ENCODE results near the gene CYP26C1.

The CYP26C1 gene

DNA sequence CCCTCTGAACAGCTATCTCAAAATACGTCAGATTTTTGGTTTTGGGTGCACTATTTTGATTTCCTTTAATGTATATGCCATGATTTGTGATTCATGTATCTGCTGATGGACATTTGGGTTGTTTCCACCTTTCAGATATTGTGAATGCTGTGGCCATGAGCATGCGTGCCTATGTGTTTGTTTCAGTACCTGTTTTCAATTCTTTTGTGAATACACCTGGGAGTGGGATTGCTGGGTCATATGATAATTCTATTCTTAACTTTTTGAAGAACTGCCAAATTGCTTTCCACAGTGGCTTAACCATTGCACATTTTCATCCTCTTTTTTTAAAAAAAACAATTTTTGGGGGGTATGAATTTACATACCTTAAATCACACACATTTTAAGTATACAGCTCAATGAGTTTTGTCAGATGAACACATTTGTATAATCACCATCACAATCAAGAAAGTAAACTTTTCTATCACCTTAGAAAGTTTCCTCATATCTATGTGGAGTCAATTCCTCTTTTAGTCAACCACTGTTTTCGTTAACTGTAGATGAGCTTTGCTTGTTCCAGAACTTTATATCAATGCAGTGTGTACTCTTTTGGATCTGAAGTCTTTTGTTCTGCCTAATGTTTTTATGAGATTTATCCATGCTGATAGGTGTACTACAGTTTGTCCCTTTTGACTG lies 50.0 kb downstream of the CYP26C1 start:
- Histone ChIP-seq H3K4me1 (ENCODE audit: control insufficient read depth in 1 of 2, insufficient read depth in 1 of 2, low read depth in 1 of 2, low read length in 1 of 2) (no peaks in the 10 kb centered on the region), H3K9me3 (no peaks in the 10 kb centered on the region), H3K4me3 (ENCODE audit: low read depth in 1 of 2, low read length in 1 of 2) (no peak overlapping the region), H3K27ac (no peak overlapping the region), H3K27me3 (peaks cover 13% of the 10 kb centered on the region), H3K36me3 (no peaks in the 10 kb centered on the region)
- TF ChIP-seq, protein P1, sequence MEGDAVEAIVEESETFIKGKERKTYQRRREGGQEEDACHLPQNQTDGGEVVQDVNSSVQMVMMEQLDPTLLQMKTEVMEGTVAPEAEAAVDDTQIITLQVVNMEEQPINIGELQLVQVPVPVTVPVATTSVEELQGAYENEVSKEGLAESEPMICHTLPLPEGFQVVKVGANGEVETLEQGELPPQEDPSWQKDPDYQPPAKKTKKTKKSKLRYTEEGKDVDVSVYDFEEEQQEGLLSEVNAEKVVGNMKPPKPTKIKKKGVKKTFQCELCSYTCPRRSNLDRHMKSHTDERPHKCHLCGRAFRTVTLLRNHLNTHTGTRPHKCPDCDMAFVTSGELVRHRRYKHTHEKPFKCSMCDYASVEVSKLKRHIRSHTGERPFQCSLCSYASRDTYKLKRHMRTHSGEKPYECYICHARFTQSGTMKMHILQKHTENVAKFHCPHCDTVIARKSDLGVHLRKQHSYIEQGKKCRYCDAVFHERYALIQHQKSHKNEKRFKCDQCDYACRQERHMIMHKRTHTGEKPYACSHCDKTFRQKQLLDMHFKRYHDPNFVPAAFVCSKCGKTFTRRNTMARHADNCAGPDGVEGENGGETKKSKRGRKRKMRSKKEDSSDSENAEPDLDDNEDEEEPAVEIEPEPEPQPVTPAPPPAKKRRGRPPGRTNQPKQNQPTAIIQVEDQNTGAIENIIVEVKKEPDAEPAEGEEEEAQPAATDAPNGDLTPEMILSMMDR (IDR thresholded peaks at IDR 0.05), result no peak

GRCh38 chr10:93113042-93113441 lies 52.4 kb downstream of the CYP26C1 start:
- Histone ChIP-seq H3K36me3 (no peaks in the 10 kb centered on the region), H3K4me3 (ENCODE audit: low read depth in 1 of 2, low read length in 1 of 2) (no peak overlapping the region), H3K27me3 (peaks cover 13% of the 10 kb centered on the region), H3K9me3 (no peaks in the 10 kb centered on the region), H3K27ac (no peak overlapping the region), H3K4me1 (ENCODE audit: control insufficient read depth in 1 of 2, insufficient read depth in 1 of 2, low read depth in 1 of 2, low read length in 1 of 2) (no peaks in the 10 kb centered on the region)
- TF ChIP-seq, protein P1 (IDR thresholded peaks at IDR 0.05), result no peak

GRCh38 chr10:93115661-93116383 lies 55.2 kb downstream of the CYP26C1 start:
- Histone ChIP-seq H3K27ac (no peak overlapping the region), H3K27me3 (peaks cover 13% of the 10 kb centered on the region)
- TF ChIP-seq, protein P1 (IDR thresholded peaks at IDR 0.05), result peak; percentile 28

More at GRCh38 chr10:93115661-93116383, 55.2 kb downstream of the CYP26C1 start:
- Histone ChIP-seq H3K4me3 (ENCODE audit: low read depth in 1 of 2, low read length in 1 of 2) (no peak overlapping the region), H3K4me1 (ENCODE audit: control insufficient read depth in 1 of 2, insufficient read depth in 1 of 2, low read depth in 1 of 2, low read length in 1 of 2) (no peaks in the 10 kb centered on the region), H3K36me3 (no peaks in the 10 kb centered on the region), H3K9me3 (no peaks in the 10 kb centered on the region)

Measured in neutrophil (primary cell).